B cell (primary cell): ENCODE results near the gene PTPRT. TPM values are rescaled to one million over a fixed set of nuclear protein-coding genes. Genes with fewer than 3 reads are reported as not detected.

Source experiments
- ATAC-seq: fragments of 200-7000 bp; cut with Tn5 transposase; one replicate; pipeline ENCODE4 v1.10.0; 2021; ENCODE audit warnings: low read depth, mild to moderate bottlenecking, moderate number of reproducible peaks, moderate library complexity
- CTCF ChIA-PET: fragments of 350-600 bp; sonication (Branson Sonifier 250); formaldehyde crosslinking; loops from one replicate; lab custom pipeline; 2021; ENCODE audit warnings: antibody characterized with exemption, inconsistent platforms; lab: Charles Lee
- POLR2A ChIA-PET: fragments of 350-600 bp; sonication (Branson Sonifier 250); formaldehyde crosslinking; loops from one replicate; lab custom pipeline; 2021; ENCODE audit warnings: antibody characterized with exemption; lab: Charles Lee
- DNase-seq: peaks from one replicate; pipeline ENCODE4 v3.0.0; 2013
- H2AFZ ChIP-seq: 2 replicates; pipeline ENCODE4 v1.6.1; 2012; ENCODE audit warnings: mild to moderate bottlenecking, low read depth, low read length; ENCODE audit not compliant: insufficient read depth, poor library complexity, severe bottlenecking
- H3K27ac ChIP-seq, 2 donors: 1 replicate in 1 of 2; 2 replicates in 1 of 2; pipeline ENCODE4 v1.5.1; 2012 to 2013; ENCODE audit warnings: low read length in 2 of 2, mild to moderate bottlenecking in 2 of 2, moderate library complexity in 1 of 2
- H3K27me3 ChIP-seq, 4 experiments: fragments of 200-600 bp in 1 of 4; sonication (generic) in 1 of 4; replicated peaks in 1 of 4; 1 replicate in 2 of 4; 2 replicates in 2 of 4; pipeline versions ENCODE4 v1.6.1 to v1.7.0; 2013 to 2016; ENCODE audit warnings: low read length in 3 of 4, mild to moderate bottlenecking in 2 of 4, mixed read lengths in 1 of 4, moderate library complexity in 1 of 4; ENCODE audit not compliant: insufficient read depth in 4 of 4, control insufficient read depth in 3 of 4; ENCODE audit errors: control extremely low read depth in 1 of 4
- H3K36me3 ChIP-seq, 2 experiments: replicated peaks in 1 of 2; 1 replicate in 1 of 2; 2 replicates in 1 of 2; pipeline versions ENCODE4 v1.6.1 to v1.7.1; 2013; ENCODE audit warnings: low read length in 1 of 2; ENCODE audit not compliant: insufficient read depth in 2 of 2, control insufficient read depth in 1 of 2; ENCODE audit errors: control extremely low read depth in 1 of 2, extremely low read depth in 1 of 2
- H3K4me1 ChIP-seq, 2 donors: fragments of 200-600 bp in 1 of 2; sonication (generic) in 1 of 2; 1 replicate in 1 of 2; 2 replicates in 1 of 2; pipeline versions ENCODE4 v1.5.1 to v1.6.1; 2013 to 2017; ENCODE audit warnings: low read length in 2 of 2; ENCODE audit not compliant: control insufficient read depth in 2 of 2, insufficient read depth in 2 of 2
- H3K4me2 ChIP-seq: replicated peaks from 2 replicates; pipeline ENCODE3; 2012; ENCODE audit warnings: mild to moderate bottlenecking, low read depth, low read length; ENCODE audit not compliant: poor library complexity, severe bottlenecking
- H3K4me3 ChIP-seq, 5 experiments: fragments of 200-600 bp in 1 of 5; sonication (generic) in 1 of 5; 1 replicate in 3 of 5; 2 replicates in 2 of 5; pipeline versions ENCODE4 v1.5.1 to v1.7.0; 2011 to 2016; ENCODE audit warnings: low read length in 4 of 5, mild to moderate bottlenecking in 4 of 5, low read depth in 2 of 5, control low read depth in 1 of 5, moderate library complexity in 1 of 5; ENCODE audit not compliant: insufficient read depth in 1 of 5; ENCODE audit errors: control extremely low read depth in 1 of 5, extremely low read depth in 1 of 5
- H3K79me2 ChIP-seq: fragments of 200-600 bp; sonication (generic); one replicate; pipeline ENCODE4 v1.6.0; 2016; ENCODE audit warnings: low read length; ENCODE audit not compliant: control insufficient read depth, insufficient read depth
- H3K9ac ChIP-seq: fragments of 200-600 bp; sonication (generic); 2 replicates; pipeline ENCODE4 v1.6.1; 2017; ENCODE audit warnings: mild to moderate bottlenecking, low read length, moderate library complexity
- H3K9me3 ChIP-seq, 3 donors: one replicate each; pipeline versions ENCODE4 v1.6.1 to v1.7.1; 2013; ENCODE audit warnings: low read length in 2 of 3; ENCODE audit not compliant: control insufficient read depth in 2 of 3, insufficient read depth in 1 of 3; ENCODE audit errors: control extremely low read depth in 1 of 3
- H4K20me1 ChIP-seq: 2 replicates; pipeline ENCODE4 v1.6.0; 2012; ENCODE audit warnings: mild to moderate bottlenecking, low read length; ENCODE audit not compliant: insufficient read depth, control insufficient read depth, poor library complexity, severe bottlenecking
- H3K27ac Mint-ChIP-seq: one replicate; pipeline ENCODE4 v1.8.0; 2021; ENCODE audit warnings: mixed read lengths
- H3K27me3 Mint-ChIP-seq: one replicate; pipeline ENCODE4 v1.8.0; 2021; ENCODE audit warnings: mixed read lengths
- H3K4me1 Mint-ChIP-seq: one replicate; pipeline ENCODE4 v1.8.0; 2021; ENCODE audit warnings: mixed read lengths
- H3K4me3 Mint-ChIP-seq: one replicate; pipeline ENCODE4 v1.8.0; 2021; ENCODE audit warnings: mixed read lengths
- H3K9me3 Mint-ChIP-seq: one replicate; pipeline ENCODE4 v1.8.0; 2022; ENCODE audit warnings: mixed read lengths; ENCODE audit not compliant: insufficient read depth
- EZH2 ChIP-seq: IDR thresholded peaks from 2 replicates; pipeline ENCODE4 v1.6.1; 2012; ENCODE audit warnings: borderline replicate concordance, low read depth, mild to moderate bottlenecking, moderate library complexity, low read length; ENCODE audit not compliant: insufficient read depth, poor library complexity, severe bottlenecking
- WGBS: methylation state at CpG from one replicate; pipeline ENCODE4 v1.1.5; 2013; ENCODE audit warnings: missing lambda C conversion rate; ENCODE audit not compliant: insufficient coverage; 5-methylcytosine and 5-hydroxymethylcytosine counted together
- intact Hi-C: fragments of 100-400 bp; cut with micrococcal nuclease; formaldehyde crosslinking; loops from one replicate; pipeline ENCODE4 v1.10.0; 2022
- polyA plus RNA-seq: library from polyadenylated mRNA; depleted of rRNA; stranded (reverse); fragments of >200 nt; gene quantifications from 2 replicates; pipeline ENCODE4 v1.2.3, GENCODE V29; 2012
- total RNA-seq, 2 donors: library from RNA; stranded (reverse); fragments of 120-200 nt in 1 of 2; gene quantifications; 1 replicate in 1 of 2; 2 replicates in 1 of 2; pipeline versions ENCODE4 v1.2.3 to v1.2.4, GENCODE V29; 2013 to 2022
- TF ChIP-seq, protein P1 (sequence below): fragments of 200-600 bp; IDR thresholded peaks from one replicate; pipeline ENCODE4 v1.8.0; 2022; ENCODE audit warnings: antibody characterized with exemption, mild to moderate bottlenecking

PTPRT gene
- total and polyA plus RNA-seq, 2 donors (not counting 1 experiment from before 2014, with no cell fraction given), result not detected

DNA sequence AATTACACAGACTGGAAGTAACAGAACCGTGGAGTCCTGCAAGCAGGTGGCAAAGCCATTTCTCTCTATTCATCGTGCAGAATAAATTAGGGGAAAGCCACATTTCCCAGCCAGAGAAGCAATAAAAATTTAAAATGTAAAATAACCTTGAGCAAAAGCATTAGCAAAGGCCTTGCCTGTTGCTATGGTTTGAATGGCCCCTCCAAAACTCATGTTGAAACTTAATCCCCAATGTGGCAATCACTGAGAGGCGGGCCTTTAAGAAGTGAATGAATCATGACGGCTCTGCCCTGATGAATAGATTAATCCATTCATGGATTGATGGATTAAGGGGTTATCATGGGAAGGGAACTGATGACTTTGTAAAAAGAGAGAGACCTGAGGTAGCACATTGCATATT lies 679.0 kb downstream of the PTPRT start:
- Histone ChIP-seq H3K4me3 (no peak overlapping the region), H3K4me2 (no peak overlapping the region), H3K79me2 (no peaks in the 10 kb centered on the region), H2AFZ (no peak overlapping the region), H3K4me1 (no peaks in the 10 kb centered on the region), H3K9ac (no peak overlapping the region), H3K36me3 (no peaks in the 10 kb centered on the region), H3K27me3 (no peaks in the 10 kb centered on the region), H3K27ac (no peak overlapping the region), H3K9me3 (no peaks in the 10 kb centered on the region), H4K20me1 (no peaks in the 10 kb centered on the region)
- ATAC-seq (no peak), DNase-seq (no peak)
- H3K27me3 Mint-ChIP-seq, result no peaks in the 10 kb centered on the region
- ChIA-PET POLR2A (no interaction called here), CTCF (no interaction called here)
- WGBS, result 33% methylated on average over 1 of the region's 4 CpGs
- H3K27ac Mint-ChIP-seq, result no peak overlapping the region
- TF ChIP-seq, protein P1, sequence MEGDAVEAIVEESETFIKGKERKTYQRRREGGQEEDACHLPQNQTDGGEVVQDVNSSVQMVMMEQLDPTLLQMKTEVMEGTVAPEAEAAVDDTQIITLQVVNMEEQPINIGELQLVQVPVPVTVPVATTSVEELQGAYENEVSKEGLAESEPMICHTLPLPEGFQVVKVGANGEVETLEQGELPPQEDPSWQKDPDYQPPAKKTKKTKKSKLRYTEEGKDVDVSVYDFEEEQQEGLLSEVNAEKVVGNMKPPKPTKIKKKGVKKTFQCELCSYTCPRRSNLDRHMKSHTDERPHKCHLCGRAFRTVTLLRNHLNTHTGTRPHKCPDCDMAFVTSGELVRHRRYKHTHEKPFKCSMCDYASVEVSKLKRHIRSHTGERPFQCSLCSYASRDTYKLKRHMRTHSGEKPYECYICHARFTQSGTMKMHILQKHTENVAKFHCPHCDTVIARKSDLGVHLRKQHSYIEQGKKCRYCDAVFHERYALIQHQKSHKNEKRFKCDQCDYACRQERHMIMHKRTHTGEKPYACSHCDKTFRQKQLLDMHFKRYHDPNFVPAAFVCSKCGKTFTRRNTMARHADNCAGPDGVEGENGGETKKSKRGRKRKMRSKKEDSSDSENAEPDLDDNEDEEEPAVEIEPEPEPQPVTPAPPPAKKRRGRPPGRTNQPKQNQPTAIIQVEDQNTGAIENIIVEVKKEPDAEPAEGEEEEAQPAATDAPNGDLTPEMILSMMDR, result no peak
- TF ChIP-seq EZH2, result no peak
- H3K4me1 Mint-ChIP-seq, result no peaks in the 10 kb centered on the region
- H3K4me3 Mint-ChIP-seq, result no peak overlapping the region
- intact Hi-C loops, result no loop called here
- no peaks in the 10 kb centered on the region for H3K9me3 Mint-ChIP-seq

DNA sequence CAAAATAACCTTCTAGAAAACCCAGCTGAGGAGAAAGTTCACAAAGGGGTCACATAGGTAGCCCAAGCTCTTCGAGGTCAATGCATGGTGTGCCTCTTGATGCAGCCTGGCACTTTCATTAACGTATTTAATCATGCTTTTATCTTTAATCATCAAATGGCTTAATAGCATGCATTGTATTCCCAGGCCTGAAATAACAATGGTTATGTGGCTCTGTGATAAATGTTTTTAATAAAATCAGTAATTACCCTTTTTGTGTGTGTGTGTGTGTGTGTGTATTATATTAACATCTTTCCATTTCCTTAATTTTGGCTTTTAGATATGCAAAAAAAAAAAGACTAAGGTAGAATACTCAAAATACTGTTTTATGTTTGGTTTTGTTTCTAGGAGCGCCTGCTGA lies 681.8 kb downstream of the PTPRT start:
- Histone ChIP-seq H3K27ac (no peak overlapping the region), H3K4me2 (no peak overlapping the region), H4K20me1 (no peaks in the 10 kb centered on the region), H3K36me3 (no peaks in the 10 kb centered on the region), H3K9me3 (no peaks in the 10 kb centered on the region), H3K9ac (no peak overlapping the region), H2AFZ (no peak overlapping the region), H3K4me3 (no peak overlapping the region), H3K4me1 (no peaks in the 10 kb centered on the region), H3K27me3 (no peaks in the 10 kb centered on the region), H3K79me2 (no peaks in the 10 kb centered on the region)
- H3K27me3 Mint-ChIP-seq, result no peaks in the 10 kb centered on the region
- POLR2A ChIA-PET, result no interaction called here
- 71% methylated on average over 1 of the region's 3 CpGs for WGBS
- H3K27ac Mint-ChIP-seq, result no peak overlapping the region
- DNase-seq (no peak), ATAC-seq (no peak)
- no peaks in the 10 kb centered on the region for H3K9me3 Mint-ChIP-seq
- TF ChIP-seq, protein P1, result no peak
- no peak for TF ChIP-seq EZH2
- CTCF ChIA-PET, result no interaction called here
- H3K4me3 Mint-ChIP-seq, result no peak overlapping the region
- H3K4me1 Mint-ChIP-seq, result no peaks in the 10 kb centered on the region
- intact Hi-C loops, result no loop called here
